NCI-H1436 treated with DMSO at 0.1 percent for 48 hours (cell line): ENCODE data around the gene MUC12.
"Not testable (repeated sequence)": the region's sequence is repeated elsewhere in the genome, so short reads cannot be mapped to it uniquely, and the experiment has no call there.

Experiments
- DNase-seq: peaks from one replicate; lab custom pipeline; 2025; lab: John Stamatoyannopoulos, UW

MUC12 gene

GRCh38 chr7:100957832-100958421 lies 11.4 kb upstream of the MUC12 start:
- DNase-seq: no peak

- DNase-seq: no peak
Observed at GRCh38 chr7:100959894-100960293, 9.5 kb upstream of the MUC12 start.

DNA sequence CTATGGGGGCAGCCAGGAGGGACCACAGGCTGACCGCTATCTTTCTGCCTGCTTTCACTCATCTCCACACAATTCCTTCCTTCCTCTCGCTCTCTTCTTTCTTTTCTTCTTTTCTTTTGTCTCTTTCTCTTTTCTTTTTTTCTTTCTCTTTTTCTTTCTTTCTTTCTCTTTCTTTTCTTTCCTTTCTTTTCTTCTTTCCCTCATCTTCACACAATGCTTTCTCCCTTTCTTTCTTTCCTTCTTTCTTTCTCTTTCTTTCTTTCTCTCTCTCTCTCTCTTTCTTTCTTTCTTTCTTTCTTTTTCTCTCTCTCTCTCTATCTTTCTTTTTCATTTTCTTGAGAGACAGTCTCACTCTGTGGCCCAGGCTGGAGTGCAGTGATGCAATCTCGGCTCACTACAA lies 6.8 kb upstream of the MUC12 start:
- DNase-seq: no peak

DNA sequence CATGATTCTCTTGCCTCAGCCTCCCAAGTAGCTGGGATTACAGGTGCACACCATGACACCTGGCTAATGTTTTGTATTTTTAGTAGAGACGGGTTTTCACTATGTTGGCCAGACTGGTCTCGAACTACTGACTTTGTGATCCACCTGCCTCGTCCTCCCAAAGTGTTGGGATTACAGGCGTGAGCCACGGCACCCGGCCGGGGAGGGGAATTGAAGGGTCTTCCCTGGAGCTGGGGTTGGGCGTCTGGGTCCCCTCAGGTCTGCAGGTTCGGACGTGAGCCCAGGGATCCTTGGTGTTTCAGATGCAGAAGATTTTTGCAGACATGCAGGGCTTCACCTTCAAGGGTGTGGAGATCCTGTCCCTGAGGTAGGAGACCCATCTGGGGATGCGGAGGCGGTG lies 6.0 kb upstream of the MUC12 start:
- no peak for DNase-seq

- DNase-seq: no peak
Observed at GRCh38 chr7:100963874-100964273, 5.5 kb upstream of the MUC12 start.

DNA sequence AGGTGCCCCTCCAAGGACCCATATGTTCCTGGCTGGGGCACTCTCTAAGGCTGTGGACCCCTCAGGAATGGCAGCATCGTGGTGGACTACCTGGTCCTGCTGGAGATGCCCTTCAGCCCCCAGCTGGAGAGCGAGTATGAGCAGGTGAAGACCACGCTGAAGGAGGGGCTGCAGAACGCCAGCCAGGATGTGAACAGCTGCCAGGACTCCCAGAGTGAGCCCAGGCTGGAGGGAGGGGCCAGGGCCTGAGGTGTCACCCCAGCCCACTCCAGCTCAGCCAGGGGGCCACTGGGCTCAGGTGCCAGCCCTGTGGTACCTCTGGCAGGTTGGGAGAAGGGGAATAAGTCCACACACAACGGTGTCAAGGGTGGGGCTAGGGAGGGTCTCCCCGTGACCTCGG lies 4.7 kb upstream of the MUC12 start:
- no peak for DNase-seq

DNA sequence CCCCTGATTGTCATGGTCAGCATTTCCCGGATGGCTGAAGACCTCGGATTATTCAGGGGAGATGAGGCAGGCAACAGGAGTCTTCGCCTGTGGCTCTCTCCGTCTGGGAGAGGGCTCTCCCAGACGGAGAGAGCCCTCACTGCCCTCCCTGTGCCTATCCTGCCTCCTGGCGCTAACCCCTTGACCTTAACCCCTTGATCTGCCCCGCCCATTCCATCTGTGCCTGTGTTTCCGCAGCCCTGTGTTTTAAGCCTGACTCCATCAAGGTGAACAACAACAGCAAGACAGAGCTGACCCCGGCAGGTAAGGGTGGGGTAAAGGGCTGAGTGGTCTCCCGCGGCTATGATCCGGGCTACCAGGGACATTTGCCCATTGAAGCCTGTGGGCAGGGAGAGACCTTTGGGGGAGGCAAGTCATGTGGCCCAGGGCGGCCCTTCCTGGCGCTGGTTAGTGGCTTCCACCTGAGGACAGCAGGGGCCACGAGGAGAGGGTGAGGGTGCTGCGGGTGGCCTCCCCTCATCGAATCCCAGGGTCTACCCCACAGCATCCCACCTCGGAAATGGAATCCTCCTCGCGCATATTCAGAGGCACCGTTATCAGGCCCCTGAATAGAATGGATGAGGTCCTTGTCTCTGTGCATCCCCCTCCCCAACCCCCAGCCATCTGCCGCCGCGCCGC lies 4.2 kb upstream of the MUC12 start:
- DNase-seq: no peak

DNA sequence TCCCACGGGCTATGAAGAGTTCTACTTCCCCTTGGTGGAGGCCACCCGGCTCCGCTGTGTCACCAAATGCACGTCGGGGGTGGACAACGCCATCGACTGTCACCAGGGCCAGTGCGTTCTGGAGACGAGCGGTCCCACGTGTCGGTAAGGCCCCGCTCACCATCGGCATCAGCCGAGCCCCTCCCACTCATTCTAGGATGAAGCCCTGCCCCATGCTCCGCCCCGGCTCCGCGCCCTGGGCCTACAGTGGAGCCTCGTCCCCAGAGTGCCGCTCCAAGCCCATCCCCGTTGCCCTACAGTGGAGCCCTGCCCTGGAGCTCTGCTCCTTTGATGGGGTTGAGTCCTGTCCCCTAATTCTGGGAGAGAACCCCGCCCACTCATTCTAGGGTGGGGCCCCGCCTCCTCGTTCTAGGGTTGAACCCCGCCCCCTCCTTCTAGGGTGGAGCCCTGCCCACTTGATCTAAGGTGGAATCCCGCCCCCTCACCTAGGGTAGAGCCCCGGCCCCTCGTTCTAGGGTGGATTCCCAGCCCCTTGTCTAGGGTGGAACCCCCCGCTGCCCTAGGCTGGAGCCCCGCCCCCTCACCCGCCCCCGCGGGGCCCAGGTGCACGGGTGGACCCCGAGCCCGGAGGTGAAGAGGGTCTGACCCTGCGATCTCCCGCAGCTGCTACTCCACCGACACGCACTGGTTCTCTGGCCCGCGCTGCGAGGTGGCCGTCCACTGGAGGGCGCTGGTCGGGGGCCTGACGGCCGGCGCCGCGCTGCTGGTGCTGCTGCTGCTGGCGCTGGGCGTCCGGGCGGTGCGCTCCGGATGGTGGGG lies 3.4 kb upstream of the MUC12 start:
- no peak for DNase-seq

- DNase-seq: no peak
Observed at GRCh38 chr7:100966542-100967291, 2.6 kb upstream of the MUC12 start.

GRCh38 chr7:100967292-100967863 lies 2.0 kb upstream of the MUC12 start:
- no peak for DNase-seq

GRCh38 chr7:100968031-100968430 lies 1.3 kb upstream of the MUC12 start:
- DNase-seq: no peak

- DNase-seq: no peak
Observed at GRCh38 chr7:100968650-100969049, 715 bp upstream of the MUC12 start.

- DNase-seq: no peak
Observed at GRCh38 chr7:100971111-100972001, 2.0 kb downstream of the MUC12 start.

DNA sequence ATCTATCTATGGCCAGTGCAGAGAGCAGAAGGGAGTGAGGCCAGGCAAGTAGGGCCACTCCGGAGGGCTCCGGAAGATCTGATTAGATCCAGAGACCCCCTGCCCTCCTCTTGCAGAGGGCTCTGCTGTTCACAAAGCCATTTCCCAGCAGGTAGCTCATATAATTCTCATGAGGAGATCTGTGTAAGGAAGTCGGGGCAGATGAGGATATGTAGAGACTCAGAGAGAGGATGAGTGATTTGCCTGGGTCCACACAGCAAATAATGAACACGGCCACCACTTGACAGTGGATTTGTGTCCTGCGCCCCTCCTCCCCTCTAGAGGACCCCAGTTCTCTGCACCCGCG lies 2.6 kb downstream of the MUC12 start:
- DNase-seq: no peak

DNA sequence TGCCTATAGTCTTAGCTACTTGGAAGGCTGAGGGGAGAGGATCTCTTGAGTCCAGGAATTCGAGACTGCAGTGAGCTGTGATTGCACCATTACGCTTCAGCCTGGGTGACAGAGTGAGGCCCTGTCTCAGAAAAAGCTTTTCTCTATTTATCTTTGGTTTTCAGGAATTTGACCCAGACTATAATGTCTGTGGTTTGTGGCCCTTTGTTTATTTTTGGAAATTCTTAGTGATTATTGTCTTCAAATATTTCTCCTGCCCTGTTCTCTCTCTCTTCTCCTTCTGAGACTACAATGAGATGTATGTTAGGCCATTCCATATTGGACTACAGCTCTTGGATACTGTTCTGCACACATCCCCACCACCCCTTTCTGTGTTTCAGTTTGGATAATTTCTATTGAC lies 4.7 kb downstream of the MUC12 start:
- DNase-seq: no peak

GRCh38 chr7:100975371-100975821 lies 6.0 kb downstream of the MUC12 start:
- peak; percentile 18 for DNase-seq

DNA sequence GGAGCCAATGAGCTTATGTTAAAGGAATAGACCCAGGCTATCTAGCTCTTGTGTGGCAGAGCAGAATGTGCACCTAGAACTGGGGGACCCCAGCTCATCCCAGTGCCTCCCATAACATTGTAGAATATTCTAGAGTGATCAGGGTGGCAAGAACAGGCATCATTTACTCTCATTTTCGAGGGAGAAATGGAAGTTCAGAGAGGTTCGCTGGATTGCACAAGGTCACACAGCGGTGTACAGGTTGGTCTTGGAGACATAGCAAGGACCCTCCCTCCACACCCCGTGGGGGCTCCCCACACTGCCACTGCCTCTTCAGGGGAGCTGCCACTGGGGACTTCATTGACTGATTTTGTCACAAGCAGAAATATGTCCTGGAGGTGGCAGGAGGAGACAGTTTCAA lies 8.9 kb downstream of the MUC12 start:
- no peak for DNase-seq

GRCh38 chr7:100983451-100984187 lies 14.3 kb downstream of the MUC12 start:
- no peak for DNase-seq

GRCh38 chr7:100984241-100984918 lies 15.0 kb downstream of the MUC12 start:
- not testable (repeated sequence) for DNase-seq
